ENCODE results near the gene DUS3L.
"Not testable (repeated sequence)": the region's sequence is repeated elsewhere in the genome, so short reads cannot be mapped to it uniquely, and the experiment has no call there.

Gene DUS3L

DNA sequence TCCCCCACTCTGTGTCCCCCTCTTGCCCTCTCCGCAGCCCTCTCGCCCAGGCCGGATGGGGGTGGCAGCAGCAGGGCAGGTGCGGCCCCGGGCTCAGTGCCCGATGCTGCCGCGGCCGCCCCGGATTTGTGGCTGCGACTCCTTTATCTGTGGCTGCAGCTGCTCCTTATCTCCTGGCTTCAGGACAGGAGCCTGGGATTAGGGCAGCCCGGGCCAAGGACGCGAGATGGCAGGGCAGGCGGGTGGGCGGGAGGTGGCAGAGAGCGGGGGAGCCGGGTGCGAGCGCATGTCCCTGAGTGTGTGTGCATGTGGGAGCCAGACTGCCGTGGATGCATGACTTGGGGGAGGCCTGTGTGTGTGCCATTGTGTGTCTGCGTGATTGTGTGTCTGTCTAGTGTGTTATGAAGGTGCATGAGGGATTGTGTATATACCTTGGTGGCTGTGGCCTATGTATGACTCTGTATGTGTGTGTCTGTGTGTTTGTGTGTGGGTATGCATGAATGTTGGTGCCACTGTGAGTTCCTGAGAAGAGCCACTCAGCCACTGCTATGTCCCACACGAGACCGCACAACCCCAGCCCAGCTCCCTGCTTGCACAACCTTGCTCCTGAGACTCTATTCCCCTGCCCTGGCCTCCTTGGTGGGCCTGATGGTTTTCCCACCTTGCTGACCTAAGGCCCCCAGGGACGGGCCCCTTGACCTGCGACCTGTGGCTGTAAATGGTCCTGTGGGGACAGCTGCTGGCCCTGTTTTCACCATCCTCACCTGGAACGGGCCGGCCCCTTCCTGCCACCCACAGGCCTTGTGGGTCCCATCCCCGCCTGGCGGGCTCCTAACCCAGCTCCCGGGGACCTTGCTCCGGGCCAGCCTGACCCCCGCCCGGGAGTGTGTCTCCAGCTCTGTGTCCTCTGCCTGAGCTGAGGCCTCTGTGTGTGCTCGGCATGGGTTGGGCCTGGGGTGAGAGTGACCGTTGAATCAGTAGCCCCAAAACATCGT is 8.6 kb upstream of the DUS3L start:
- DNase-seq = no peak

DNA sequence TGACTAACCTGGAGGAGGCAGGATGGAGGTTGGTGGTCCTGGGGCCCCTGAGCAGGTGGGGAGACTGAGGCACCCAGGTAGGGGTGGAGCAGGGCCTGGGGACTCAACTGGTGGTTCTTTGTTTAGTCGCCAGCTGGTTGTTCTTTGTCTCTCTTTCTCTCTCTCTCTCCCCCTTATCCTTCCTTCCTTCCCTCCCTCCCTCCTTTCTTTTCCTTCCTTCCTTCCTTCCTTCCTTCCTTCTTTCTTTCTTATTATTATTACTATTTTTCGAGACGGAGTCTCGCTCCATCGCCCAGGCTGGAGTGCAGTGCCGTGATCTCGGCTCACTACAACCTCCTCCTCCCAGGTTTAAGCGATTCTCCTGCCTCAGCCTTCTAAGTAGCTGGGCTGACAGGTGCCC is 7.3 kb upstream of the DUS3L start:
- no peak for DNase-seq

DNA sequence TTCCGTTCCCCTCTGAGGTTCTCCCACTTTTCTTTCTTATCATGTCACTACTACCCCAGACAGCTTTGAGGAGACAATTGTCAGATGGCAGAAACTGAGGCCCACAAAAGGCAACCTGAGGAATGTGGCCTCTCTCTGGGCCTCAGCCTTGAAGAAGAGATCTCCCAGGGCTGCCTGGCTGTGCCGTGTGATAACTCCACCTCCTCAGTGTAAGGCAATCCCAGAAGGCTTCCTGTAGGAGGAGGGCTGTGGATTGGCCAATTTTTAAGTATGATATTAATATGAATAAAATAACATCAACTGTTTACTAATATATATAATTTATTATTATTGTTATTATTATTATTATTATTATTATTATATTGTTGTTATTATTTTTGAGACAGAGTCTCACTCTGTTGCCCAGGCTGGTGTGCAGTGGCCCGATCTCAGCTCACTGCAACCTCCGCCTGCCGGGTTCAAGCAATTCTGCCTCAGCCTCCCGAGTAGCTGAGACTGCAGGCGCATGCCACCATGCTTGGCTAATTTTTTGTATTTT is 4.5 kb upstream of the DUS3L start:
- no peak for DNase-seq

DNA sequence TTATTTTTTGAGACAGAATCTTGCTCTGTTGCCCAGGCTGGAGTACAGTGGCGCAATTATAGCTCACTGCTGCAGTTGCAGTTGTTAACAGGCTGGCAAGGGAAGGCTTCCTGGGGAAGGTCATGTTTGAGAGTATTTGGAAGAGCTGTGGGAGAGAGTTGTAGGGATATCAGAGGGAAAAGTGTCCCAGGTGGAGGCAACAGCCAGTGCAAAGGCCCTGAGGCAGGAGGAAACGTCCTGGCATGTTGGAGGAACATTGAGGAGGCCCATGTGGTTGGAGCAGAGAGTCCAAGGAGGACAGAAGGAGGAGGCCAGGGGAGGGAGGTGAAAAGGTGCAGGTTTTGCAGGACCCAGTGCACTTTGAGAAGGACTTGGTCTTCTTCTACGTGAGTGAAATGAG is 2.2 kb upstream of the DUS3L start:
- DNase-seq = no peak

DNA sequence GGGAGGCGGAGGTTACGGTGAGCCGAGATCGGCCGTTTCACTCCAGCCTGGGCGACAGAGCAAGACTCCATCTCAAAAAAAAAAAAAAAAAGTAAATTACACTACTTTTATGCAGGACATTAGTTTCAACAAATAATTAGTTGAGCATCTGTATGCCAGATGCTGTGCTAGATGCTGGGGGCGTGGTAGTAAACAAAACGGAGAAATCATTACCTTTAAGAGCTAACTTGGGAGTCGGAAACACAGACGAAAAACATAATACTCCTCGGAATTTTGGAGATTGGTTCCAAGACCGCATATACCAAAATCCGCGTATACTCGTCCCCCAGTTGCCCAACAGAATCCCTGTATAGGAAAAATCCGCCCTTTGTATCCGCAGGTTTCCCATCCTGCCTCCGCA is 1.3 kb upstream of the DUS3L start:
- DNase-seq = no peak

DNA sequence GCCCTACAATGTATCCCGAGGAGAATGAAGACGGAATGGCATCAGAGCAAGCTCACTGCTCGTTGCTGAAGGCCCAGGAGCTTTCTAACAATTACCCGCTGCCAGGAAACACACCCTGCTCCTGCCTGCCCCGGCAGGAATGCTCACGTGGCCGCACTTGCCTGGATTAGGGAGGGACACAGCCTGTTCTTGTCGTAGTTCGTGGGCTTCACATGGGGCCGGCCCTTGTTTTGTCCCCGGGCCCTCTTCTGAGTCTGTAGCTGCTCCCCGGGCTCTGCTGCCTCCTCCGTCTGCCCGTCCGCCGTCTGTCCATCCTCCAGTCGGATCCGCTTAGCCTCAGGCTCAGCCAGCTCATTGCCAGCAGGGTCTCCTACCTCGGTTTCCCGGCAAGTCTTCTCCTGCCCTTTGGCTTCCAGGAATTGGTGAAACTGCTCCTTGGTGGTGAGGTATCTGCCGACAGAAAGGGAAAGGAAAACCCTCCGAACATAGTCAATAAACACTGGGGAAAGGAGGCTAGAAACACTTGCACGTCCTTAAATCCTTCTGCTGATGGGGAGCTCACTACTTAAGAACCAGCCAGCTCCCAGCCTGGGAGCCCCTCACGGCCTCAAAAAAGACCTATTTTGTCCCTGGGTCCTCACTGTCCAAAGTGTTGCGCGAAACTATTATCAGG is 941 bp downstream of the DUS3L start:
- no peak for DNase-seq

DNA sequence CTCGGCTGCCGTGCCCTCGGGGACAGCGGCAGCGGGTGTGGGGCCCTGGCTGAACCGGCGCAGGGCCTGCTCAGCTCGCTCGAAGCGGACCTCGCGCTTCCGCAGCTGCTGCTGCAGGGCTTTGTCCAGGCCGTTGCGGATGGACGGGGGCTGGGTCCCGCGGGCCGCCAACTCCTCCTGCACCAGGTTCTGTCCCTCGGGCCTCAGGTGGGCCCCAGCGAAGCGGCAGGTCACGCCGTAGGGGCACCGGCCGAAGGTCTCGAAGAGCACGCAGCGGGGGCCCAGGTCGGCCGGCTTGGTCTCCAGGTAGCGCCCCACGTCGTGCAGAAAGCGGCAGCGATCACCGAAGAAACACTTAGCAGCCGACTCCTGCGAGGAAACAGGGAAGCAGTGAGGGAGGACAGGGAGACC is 1.6 kb downstream of the DUS3L start:
- DNase-seq = no peak

DNA sequence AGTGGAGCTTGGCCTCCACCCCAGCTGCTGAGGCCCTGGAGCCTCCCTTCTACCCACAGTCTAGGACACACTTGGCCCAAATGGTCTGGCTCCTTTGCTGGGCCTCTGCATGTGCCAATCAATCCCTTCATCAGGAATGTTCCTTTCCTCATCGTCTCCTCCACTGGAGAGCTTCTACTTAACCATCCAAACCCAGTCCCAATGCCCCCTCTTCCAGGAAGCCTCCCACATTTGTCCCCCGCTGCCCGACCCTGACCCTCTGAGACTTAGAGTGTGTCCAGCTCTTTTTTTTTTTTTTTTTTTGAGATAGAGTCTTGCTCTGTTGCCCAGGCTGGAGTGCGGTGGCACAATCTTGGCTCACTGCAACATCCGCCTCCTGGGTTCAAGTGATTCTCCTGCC is 2.5 kb downstream of the DUS3L start:
- no peak for DNase-seq

DNA sequence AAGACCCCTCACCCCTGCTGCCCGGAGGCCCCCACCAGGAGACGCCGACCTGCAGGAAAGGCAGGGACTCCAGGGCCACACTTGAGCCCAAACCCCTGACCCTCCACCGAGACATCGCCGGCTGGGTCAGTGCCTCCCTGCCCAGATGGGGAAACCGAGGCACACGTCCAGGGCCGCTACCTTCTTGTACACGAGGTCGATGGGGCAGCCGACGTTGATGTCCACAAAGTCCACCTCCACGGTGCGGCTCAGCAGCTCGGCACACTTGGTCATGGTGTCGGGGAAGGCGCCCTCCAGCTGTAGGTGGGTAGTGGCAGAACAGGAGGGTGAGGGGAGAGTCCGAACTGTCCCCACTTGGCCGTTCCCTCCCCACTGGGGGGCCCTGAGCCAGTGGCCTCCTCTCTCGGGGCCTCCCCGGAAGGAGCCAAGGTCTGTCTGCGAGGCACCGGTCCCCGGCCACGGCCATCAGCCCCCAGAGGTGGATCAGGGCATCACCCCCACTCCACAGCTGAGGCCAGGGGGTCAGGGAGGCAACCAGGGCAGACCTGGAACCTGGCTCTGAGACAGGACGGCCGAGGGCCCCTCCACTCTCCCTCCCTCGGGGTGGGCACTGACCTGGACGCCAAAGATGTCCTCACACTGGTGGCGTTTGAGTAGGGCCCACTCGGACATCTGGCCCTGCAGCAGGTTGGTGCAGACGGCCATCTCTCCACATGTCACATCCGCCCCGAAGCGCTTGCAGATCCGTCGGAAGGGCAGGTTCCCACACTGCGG is 3.4 kb downstream of the DUS3L start:
- no peak for DNase-seq

DNA sequence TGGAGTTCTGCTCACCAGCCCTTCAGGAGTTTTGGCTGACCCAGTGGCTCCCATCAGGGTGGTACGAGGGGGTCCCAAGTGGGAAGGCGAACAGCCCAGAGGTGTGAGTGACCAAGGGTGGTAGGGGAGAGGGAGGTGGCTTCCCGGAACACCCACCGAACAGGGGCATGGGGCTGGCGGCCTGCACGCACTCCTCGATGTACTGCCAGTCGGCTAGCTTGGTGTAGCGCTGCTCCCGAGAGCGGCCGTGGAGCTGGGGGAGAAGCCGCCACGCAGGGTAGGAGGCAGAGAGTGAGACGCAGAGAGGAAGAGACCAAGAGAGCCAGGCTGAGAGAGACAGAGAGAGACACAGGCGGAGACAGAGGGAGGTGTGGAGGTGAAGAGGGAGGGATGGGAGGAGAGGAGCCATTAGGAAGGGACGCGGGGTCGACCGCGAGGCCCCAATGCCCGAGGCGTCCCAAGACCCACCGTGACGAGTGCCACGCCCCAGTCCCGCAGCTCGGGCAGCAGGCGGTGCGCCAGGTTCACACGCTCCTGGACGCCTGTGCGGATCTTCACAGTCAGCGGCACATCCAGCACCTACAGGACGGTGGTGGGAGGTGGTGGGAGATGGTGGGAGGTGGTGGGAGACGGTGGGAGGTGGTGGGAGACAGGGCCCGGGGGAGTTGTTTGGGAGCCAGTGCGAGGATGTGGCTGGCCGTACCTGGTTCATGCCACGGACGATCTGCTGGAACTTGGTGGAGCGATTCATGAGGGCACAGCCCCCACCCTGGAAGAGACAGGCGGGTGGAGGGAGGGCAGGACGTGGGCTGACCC is 4.2 kb downstream of the DUS3L start:
- no peak for DNase-seq

DNA sequence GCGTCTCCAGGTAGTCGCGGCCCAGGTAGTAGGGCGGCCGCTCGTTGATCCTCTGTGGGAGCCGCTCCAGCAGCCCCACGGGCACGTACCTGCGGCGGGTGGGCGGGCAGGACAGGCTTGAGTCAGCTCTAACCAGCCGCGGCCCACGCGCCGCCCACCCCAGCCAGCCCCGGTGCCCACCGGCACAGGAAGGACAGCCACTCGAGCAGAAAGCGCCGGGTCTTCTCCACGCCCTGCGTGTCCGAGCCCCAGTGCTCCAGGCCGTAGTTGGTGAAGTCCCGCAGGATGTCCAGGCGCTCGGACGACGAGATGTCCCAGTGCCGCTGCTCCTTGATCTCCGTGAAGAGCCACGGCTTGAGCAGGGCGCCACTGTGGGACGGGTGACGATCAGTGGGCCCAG is 5.5 kb downstream of the DUS3L start:
- no peak for DNase-seq

DNA sequence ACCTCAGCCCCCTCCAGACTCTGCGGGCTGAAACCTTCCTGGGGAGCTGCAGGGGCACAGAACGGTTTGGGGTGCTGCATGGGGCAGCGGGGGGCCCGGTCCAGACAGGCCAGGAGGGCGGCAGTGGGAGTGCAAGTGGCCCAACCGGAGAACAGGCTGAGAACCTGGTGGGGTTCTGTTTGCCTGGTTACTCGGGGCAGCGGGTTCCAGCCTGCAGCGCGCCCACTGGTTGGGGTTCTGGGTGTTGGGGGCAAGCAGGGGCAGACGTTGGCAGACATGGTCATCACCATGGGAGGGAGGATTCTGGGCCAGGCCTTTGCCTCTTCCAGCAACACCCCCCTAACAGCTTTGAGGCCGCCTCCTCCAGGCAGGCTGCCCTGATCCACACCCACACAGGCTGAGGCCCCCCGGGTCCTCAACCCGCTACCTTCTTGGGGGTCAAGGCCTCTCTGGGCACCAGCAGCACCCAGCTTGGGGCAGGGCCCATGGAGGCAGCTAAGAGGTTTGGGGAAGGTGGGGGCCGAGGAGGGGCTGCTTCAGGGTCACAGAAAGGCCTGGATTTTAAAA is 6.3 kb downstream of the DUS3L start, which contains the start of gene PRR22:
TSS of gene PRR22 (minus strand) at position 166 of the 567 bp plus-strand sequence. CDS start at position 80, 86 bp downstream.
- no peak for DNase-seq

DNA sequence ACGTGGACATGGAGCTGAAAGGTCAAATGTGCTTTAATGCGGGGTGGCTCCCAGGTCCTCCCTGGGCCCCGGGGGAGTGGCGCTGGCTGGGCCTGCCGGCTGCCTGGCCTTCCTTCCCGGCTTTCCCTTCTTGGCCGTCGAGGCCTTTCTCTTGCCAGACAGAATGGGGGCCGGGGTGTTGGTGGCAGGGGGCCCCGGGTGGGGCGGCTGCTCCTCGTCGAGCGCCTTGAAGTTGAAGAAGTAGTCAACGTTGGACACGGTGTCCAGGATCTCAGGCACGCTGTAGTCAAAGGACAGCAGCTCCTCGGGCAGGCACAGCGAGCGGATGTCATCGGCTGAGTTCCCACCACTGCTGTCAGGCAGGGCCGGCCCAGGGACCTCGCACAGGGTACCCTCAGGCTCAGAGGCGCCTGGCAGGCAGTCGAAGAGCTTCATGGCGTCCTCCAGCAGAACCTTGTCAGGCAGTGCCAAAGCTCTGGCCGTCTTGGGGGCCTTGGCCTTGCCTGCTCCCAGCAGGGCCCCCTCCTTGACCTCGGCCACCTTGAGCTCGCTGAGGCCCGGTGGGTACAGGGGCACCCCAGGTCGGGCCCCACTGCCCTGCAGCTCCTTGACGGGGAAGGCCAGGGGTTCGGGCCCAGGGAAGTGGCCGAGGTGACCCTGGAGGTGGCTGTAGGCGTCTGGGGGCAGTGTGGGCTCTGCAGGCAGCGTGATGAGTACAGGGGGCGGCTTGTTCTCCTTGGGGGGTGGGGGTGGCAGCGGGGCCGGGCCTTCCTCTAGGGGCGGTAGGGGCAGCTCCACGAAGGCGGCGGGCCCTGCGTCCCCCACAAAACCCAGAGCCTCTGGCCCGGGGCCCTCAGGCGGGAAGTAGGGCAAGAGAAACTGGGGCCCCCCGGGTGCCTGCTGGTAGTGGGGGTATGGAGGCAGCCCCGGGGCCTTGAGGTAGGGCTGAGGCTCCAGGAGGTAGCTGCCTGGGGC is 7.7 kb downstream of the DUS3L start:
- no peak for DNase-seq

DNA sequence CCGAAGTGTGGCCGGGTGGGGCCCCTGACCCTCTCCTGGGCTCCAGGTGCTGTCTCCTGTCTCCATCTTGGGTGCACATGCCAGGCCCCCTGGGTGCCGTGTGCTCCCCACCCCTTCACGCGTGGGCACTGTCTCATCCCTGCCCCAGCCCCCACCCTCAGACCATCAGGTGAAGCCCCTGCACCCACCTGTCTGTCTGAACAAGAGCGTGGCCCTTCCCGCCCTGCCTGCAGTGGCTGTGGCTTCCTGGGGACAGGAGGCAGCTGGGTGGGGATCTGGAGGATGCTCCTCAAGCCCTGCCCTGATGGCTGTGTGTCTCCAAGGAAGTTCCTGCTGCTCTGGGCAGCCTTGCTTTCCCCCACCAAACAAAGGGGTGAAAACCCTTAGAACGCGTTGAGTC is 8.6 kb downstream of the DUS3L start:
- DNase-seq = no peak

DNA sequence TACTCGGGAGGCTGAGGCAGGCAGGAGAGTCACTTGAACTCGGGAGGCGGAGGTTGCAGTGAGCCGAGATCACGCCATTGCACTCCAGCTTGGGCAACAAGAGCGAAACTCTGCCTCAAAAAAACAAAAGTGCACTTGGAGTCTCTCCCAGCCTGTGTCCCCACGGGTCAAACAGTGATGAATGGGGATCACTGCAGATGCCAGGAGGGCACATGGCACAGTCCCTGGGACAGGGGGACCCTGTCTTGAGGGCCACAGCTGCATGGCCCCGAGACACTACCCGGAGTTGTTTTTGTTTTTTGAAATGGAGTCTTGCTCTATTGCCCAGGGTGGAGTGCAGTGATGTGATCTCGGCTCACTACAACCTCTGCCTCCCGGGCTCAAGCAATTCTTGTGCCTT is 10.0 kb downstream of the DUS3L start:
- DNase-seq = not testable (repeated sequence)

DNA sequence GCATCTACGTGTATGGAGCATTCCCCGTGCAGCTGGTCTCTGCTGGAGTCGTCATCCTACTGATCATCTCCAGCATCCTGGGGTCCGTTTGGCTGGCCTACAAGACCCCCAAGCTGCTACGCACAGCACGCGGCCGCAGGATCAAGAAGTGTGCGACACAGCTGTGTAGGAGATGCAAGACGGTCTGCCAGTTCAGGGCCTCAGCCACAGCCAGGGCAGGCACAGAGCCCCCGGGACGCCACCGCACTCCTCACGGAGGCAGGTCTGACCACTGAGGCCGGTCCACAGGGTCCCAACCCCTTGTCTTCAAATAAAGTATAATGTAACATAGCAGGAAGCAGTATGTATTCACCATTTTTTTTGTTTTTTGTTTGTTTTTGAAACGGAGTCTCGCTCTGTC is 12.6 kb downstream of the DUS3L start:
- DNase-seq = no peak

DNA sequence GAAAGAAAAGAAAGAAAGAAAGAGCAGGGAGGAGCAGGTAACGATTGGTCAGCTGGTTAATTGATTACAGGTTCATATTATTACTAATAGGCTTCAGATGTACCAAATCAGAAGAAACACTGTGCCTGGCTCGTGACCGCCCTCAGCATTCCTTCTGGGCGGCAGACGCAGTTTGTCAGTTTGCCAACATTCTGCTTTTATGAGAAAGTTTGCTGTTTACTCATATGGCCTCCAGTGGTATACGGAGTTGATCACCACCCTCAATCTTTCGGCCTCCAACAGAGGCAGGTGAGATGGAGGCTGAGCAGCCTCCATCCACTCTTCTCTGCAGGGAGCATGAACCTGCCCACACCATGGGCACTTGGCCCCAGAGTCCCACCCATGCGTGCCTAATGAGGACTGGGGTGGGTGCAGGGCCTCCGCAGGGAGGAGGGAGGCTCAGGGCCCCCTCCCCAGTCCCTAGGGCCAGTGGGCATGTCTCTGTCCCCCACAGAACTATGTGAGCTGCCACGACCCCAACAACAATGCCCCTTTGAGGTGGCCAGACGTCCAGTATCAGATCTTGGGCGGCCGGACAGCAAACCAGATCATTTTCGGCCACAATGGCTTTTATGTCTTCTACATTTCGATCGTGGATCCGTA is 15.2 kb downstream of the DUS3L start:
- DNase-seq = peak; percentile 78

DNA sequence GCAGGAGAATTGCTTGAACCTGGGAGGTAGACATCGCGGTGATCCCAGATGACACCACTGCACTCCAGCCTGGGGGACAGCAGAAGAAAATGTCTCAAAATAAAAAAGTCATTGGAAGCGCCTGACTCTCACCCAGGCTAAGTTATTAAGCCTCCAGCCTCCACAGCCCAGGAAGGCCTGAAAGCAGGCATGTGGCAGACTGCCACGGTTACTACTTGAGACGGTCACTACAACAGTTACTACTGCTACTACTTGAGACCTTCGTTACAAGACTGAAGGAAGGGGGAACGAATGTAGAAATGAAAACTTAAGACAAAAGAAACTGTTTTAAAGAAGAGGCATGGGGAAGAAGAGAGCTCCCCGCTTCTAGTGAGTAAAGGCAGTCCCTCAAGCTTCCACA is 16.0 kb downstream of the DUS3L start:
- no peak for DNase-seq

DNA sequence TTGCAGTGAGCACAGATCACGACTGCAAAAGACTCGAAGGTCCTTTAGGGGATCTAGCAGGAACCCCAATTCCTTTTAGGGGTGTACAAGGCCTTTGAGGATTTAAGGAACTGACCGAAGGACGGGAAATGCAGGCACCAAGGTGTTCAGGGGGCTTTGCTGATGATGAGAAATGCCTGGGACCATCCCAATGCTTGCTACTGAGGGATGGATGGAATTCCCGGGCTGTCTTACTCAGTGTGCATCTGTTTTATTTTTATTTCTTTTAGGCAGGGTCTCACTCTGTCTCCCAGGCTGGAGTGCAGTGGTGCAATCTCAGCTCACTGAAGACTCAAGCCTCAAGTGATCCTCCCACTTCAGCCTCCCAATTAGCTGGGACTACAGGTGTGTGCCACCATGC is 17.7 kb downstream of the DUS3L start:
- DNase-seq = no peak

DNA sequence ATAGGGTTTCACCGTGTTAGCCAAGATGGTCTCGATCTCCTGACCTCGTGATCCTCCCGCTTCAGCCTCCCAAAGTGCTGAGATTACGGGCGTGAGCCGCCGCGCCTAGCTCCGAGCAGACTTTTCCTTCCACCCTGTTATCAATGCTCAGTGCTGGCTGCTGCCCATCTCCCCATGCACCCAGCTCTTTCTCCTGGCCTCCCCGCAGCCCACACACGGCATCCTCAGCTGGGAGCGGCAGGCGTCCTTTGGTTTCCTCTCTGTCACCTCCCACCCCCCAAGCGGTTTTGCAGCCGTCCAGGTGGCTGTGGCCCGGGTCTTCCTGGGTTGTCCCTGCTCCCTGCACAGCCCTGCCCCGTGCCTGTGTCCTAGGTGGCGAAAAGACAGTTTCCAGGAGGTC is 18.5 kb downstream of the DUS3L start:
- DNase-seq = no peak
